OCI-LY3 (cell line): ENCODE measurements around the gene GNA12.

Experiments used
- H2AFZ ChIP-seq: fragments of 200-600, 300-600 bp; shearing (Covaris generic); 2 replicates; pipeline ENCODE4 v1.6.0; 2014; ENCODE audit warnings: antibody characterized with exemption, low read depth, low read length
- H3K27ac ChIP-seq: fragments of 200-600, 300-600 bp; sonication (generic); 2 replicates; pipeline ENCODE4 v1.5.1; 2014; ENCODE audit warnings: mild to moderate bottlenecking, low read length, moderate library complexity, mixed read lengths
- H3K27me3 ChIP-seq: fragments of 200-600, 300-600 bp; sonication (generic); 2 replicates; pipeline ENCODE4 v1.6.1; 2014; ENCODE audit warnings: low read depth, low read length, mixed read lengths
- H3K36me3 ChIP-seq: fragments of 200-600, 300-600 bp; sonication (generic); replicated peaks from 2 replicates; pipeline ENCODE3; 2014; ENCODE audit warnings: low read depth, low read length, mixed read lengths
- H3K4me1 ChIP-seq: fragments of 300-600, 200-600 bp; sonication (generic); 2 replicates; pipeline ENCODE4 v1.6.1; 2014; ENCODE audit warnings: low read length, mixed read lengths
- H3K4me2 ChIP-seq: fragments of 200-600, 300-600 bp; sonication (generic); 2 replicates; pipeline ENCODE4 v1.6.1; 2014; ENCODE audit warnings: low read length, mixed read lengths
- H3K4me3 ChIP-seq: fragments of 300-600, 200-600 bp; sonication (generic); 2 replicates; pipeline ENCODE4 v1.5.1; 2014; ENCODE audit warnings: antibody characterized with exemption, mild to moderate bottlenecking, low read length, moderate library complexity
- H3K79me2 ChIP-seq: fragments of 300-600, 200-600 bp; shearing (Covaris generic); 2 replicates; pipeline ENCODE4 v1.6.1; 2014; ENCODE audit warnings: mild to moderate bottlenecking, low read length, mixed read lengths
- H3K9ac ChIP-seq: fragments of 300-600, 200-600 bp; shearing (Covaris generic); 2 replicates; pipeline ENCODE4 v1.6.0; 2014; ENCODE audit warnings: mild to moderate bottlenecking, low read length, moderate library complexity
- H3K9me3 ChIP-seq: fragments of 200-600, 300-600 bp; shearing (Covaris generic); 2 replicates; pipeline ENCODE4 v1.6.1; 2014; ENCODE audit warnings: low read length, mixed read lengths; ENCODE audit not compliant: insufficient read depth
- H4K20me1 ChIP-seq: fragments of 200-600, 300-600 bp; sonication (generic); 2 replicates; pipeline ENCODE4 v1.6.1; 2016; ENCODE audit warnings: low read length, mixed read lengths; ENCODE audit not compliant: insufficient read depth
- CTCF ChIP-seq: fragments of 200-600, 300-600 bp; sonication (generic); IDR thresholded peaks from 2 replicates; pipeline ENCODE4 v1.5.1; 2014; ENCODE audit warnings: antibody characterized with exemption, low read length, low read depth
- EZH2phosphoT487 ChIP-seq: fragments of 200-600 bp; shearing (Covaris generic); IDR thresholded peaks from 2 replicates; pipeline ENCODE4 v1.6.1; 2018; ENCODE audit warnings: antibody characterized with exemption, mixed run types, low read depth

Gene GNA12

GRCh38 chr7:2705371-2706096 is 138.6 kb downstream of the GNA12 start:
- no peak for TF ChIP-seq CTCF
- TF ChIP-seq EZH2phosphoT487 = no peak
- Histone ChIP-seq H2AFZ (no peak overlapping the region), H3K4me1 (peaks cover 15% of the 10 kb centered on the region), H3K27ac (no peak overlapping the region), H3K79me2 (no peaks in the 10 kb centered on the region), H3K4me2 (no peak overlapping the region), H3K4me3 (no peak overlapping the region), H4K20me1 (no peaks in the 10 kb centered on the region), H3K27me3 (no peaks in the 10 kb centered on the region), H3K36me3 (no peaks in the 10 kb centered on the region), H3K9ac (no peak overlapping the region), H3K9me3 (no peaks in the 10 kb centered on the region)

DNA sequence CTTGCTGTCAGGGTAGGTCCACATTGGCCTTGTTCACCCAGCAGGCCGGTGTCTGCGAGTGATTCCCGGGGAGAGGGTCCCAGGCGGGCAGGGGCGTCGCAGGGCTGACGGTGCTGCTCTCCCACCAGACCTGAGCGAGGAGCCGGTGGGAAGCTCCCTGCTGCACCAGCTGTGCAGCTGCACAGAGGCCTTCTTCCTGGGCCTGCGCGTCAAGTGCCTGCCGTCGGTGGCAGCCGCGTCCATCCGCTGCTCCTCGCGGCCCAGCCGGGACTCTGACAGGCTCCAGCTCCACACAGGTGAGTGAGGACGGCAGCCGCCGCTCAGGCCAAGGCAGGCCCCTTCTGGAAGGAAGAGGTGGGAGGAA is 141.5 kb downstream of the GNA12 start:
- no peaks in the 10 kb centered on the region for H4K20me1 ChIP-seq
- no peaks in the 10 kb centered on the region for H3K79me2 ChIP-seq
- no peak overlapping the region for H3K27ac ChIP-seq
- H3K9me3 ChIP-seq = no peaks in the 10 kb centered on the region
- H3K9ac ChIP-seq = no peak overlapping the region
- H2AFZ ChIP-seq = no peak overlapping the region
- no peaks in the 10 kb centered on the region for H3K27me3 ChIP-seq
- TF ChIP-seq CTCF (no peak), EZH2phosphoT487 (no peak)
- no peaks in the 10 kb centered on the region for H3K36me3 ChIP-seq
- H3K4me1 ChIP-seq = peaks cover 23% of the 10 kb centered on the region
- no peak overlapping the region for H3K4me2 ChIP-seq
- no peak overlapping the region for H3K4me3 ChIP-seq

DNA sequence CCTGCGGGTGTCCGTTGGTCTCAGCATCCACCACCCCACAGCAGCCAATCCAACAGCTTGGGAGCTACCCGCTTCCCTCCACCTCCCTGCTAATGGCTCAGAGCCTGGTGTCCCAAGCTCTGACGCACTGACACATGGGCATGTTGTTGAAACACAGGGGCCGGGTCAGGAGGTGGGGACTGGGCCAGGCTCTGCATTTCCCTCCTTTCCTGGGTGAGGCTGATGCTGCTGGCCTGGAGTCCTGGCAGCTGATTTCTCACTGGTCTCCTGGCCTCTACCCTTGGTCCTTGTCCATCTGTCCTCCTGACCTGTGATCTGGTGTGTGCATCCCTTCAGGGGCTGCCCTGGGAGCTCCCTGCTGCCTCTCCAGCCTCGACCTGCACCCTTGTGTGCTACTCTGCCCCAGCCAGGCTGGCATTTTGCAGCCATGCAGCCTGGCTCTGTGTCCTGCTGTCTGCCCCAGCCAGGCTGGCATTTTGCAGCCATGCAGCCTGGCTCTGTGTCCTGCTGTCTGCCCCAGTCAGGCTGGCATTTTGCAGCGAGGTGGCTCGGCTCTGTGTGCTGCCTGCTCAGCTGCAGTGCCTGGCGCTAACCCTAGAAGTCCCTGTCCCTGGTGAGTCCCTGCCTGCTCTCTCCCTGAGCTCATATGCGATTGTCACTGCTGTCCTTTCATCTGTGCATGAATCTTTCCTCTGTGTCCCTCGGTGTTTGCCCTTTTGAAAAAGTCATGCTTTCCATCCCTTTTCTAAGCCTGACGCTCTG is 142.1 kb downstream of the GNA12 start:
- Histone ChIP-seq H3K27me3 (no peaks in the 10 kb centered on the region), H4K20me1 (no peaks in the 10 kb centered on the region), H3K9me3 (no peaks in the 10 kb centered on the region), H3K4me3 (no peak overlapping the region), H3K79me2 (no peaks in the 10 kb centered on the region), H3K9ac (no peak overlapping the region), H3K4me2 (no peak overlapping the region), H2AFZ (no peak overlapping the region), H3K4me1 (peaks cover 23% of the 10 kb centered on the region), H3K36me3 (no peaks in the 10 kb centered on the region), H3K27ac (no peak overlapping the region)
- TF ChIP-seq CTCF (no peak), EZH2phosphoT487 (no peak)

- no peak overlapping the region for H2AFZ ChIP-seq
- H3K4me1 ChIP-seq = peaks cover 23% of the 10 kb centered on the region
- no peak overlapping the region for H3K4me3 ChIP-seq
- no peak overlapping the region for H3K9ac ChIP-seq
- no peaks in the 10 kb centered on the region for H4K20me1 ChIP-seq
- H3K36me3 ChIP-seq = no peaks in the 10 kb centered on the region
- no peaks in the 10 kb centered on the region for H3K79me2 ChIP-seq
- H3K9me3 ChIP-seq = no peaks in the 10 kb centered on the region
- H3K27me3 ChIP-seq = no peaks in the 10 kb centered on the region
- TF ChIP-seq CTCF (no peak), EZH2phosphoT487 (no peak)
- no peak overlapping the region for H3K4me2 ChIP-seq
- no peak overlapping the region for H3K27ac ChIP-seq
Observed at GRCh38 chr7:2701424-2701823, 142.7 kb downstream of the GNA12 start.
